Measurements from ENCODE around the gene SPTBN1. TPM values are rescaled to one million over a fixed set of nuclear protein-coding genes. Genes with fewer than 3 reads are reported as not detected.
A peak's percentile ranks its signal among the peaks of the same experiment; 100 is the strongest.

The SPTBN1 gene
- total RNA-seq, 1 experiment from 2014 or later = 171 TPM

- peaks cover 25% of the 10 kb centered on the region for H3K4me1 Mint-ChIP-seq (ENCODE audit: insufficient read depth, unreplicated experiment)
- no peak overlapping the region for H3K27ac Mint-ChIP-seq (ENCODE audit: low read depth, unreplicated experiment)
- CTCF ChIA-PET = interaction anchor here (0.5 to 8.3 kb wide), 12 partner anchors 9 to 703 kb away, joined by 3 to 103 read pairs (median 4); no protein-coding TSS in a partner anchor
- BruUV-seq (replicated peaks) = no TSS peak
- no peaks in the 10 kb centered on the region for H3K27me3 Mint-ChIP-seq (ENCODE audit: insufficient read depth, unreplicated experiment)
- POLR2A ChIA-PET = interaction anchor here (1.2 kb wide), 1 partner anchor 37 kb away, joined by 4 read pairs; no protein-coding TSS in a partner anchor
- no peak for DNase-seq (ENCODE audit: unreplicated experiment)
- no peaks in the 10 kb centered on the region for H3K36me3 Mint-ChIP-seq (ENCODE audit: insufficient read depth, unreplicated experiment)
- H3K4me3 Mint-ChIP-seq (ENCODE audit: unreplicated experiment) = no peak overlapping the region
- H3K9me3 Mint-ChIP-seq (ENCODE audit: unreplicated experiment) = no peaks in the 10 kb centered on the region
- TF ChIP-seq CTCF (IDR thresholded peaks at IDR 0.05; ENCODE audit: unreplicated experiment) = no peak
- intact Hi-C loops (cut with micrococcal nuclease) = loop anchor here (5.0 kb wide), 4 partner anchors 92 to 413 kb away; no protein-coding TSS in a partner anchor
Measured at GRCh38 chr2:54519841-54520459, 63.8 kb downstream of the SPTBN1 start.

- no TSS peak for BruUV-seq (replicated peaks)
- DNase-seq (ENCODE audit: unreplicated experiment) = peak; percentile 52
Measured at GRCh38 chr2:54520687-54521086, 64.6 kb downstream of the SPTBN1 start.

GRCh38 chr2:54522624-54523281 lies 66.6 kb downstream of the SPTBN1 start:
- CTCF ChIA-PET = interaction anchor here (0.6 to 8.3 kb wide), 30 partner anchors 9 to 654 kb away, joined by 3 to 103 read pairs (median 4); no protein-coding TSS in a partner anchor
- no peak overlapping the region for H3K27ac Mint-ChIP-seq (ENCODE audit: low read depth, unreplicated experiment)
- H3K4me1 Mint-ChIP-seq (ENCODE audit: insufficient read depth, unreplicated experiment) = peaks cover 27% of the 10 kb centered on the region
- H3K4me3 Mint-ChIP-seq (ENCODE audit: unreplicated experiment) = no peak overlapping the region
- intact Hi-C loops (cut with micrococcal nuclease) = loop anchor here (1.0 to 5.0 kb wide), 7 partner anchors 38 to 415 kb away; no protein-coding TSS in a partner anchor
- TF ChIP-seq CTCF (IDR thresholded peaks at IDR 0.05; ENCODE audit: unreplicated experiment) = peak; percentile 67
- no TSS peak for BruUV-seq (replicated peaks)
- no peaks in the 10 kb centered on the region for H3K27me3 Mint-ChIP-seq (ENCODE audit: insufficient read depth, unreplicated experiment)
- no peaks in the 10 kb centered on the region for H3K9me3 Mint-ChIP-seq (ENCODE audit: unreplicated experiment)
- H3K36me3 Mint-ChIP-seq (ENCODE audit: insufficient read depth, unreplicated experiment) = no peaks in the 10 kb centered on the region
- POLR2A ChIA-PET = interaction anchor here (1.4 to 12.8 kb wide), 6 partner anchors 9 to 182 kb away, joined by 3 to 249 read pairs (median 10); no protein-coding TSS in a partner anchor
- peak; percentile 92 for DNase-seq (ENCODE audit: unreplicated experiment)

More at GRCh38 chr2:54520687-54521086, 64.6 kb downstream of the SPTBN1 start:
- intact Hi-C loops (cut with micrococcal nuclease) = loop anchor here (5.0 kb wide), 4 partner anchors 92 to 413 kb away; no protein-coding TSS in a partner anchor
- Mint-ChIP-seq H3K4me1 (ENCODE audit: insufficient read depth, unreplicated experiment) (peaks cover 27% of the 10 kb centered on the region), H3K9me3 (ENCODE audit: unreplicated experiment) (no peaks in the 10 kb centered on the region), H3K36me3 (ENCODE audit: insufficient read depth, unreplicated experiment) (no peaks in the 10 kb centered on the region), H3K27me3 (ENCODE audit: insufficient read depth, unreplicated experiment) (no peaks in the 10 kb centered on the region), H3K27ac (ENCODE audit: low read depth, unreplicated experiment) (no peak overlapping the region), H3K4me3 (ENCODE audit: unreplicated experiment) (no peak overlapping the region)
- CTCF ChIA-PET = interaction anchor here (0.6 to 8.3 kb wide), 11 partner anchors 9 to 702 kb away, joined by 3 to 103 read pairs (median 4); no protein-coding TSS in a partner anchor
- TF ChIP-seq CTCF (IDR thresholded peaks at IDR 0.05; ENCODE audit: unreplicated experiment) = no peak
- POLR2A ChIA-PET = no interaction called here
